K562 (cell line): ENCODE results near the gene NUB1. TPM values are rescaled to one million over a fixed set of nuclear protein-coding genes. Genes with fewer than 3 reads are reported as not detected.

Experiments used
- ATAC-seq: fragments of 200-7000 bp; cut with Tn5 transposase; 3 replicates; pipeline ENCODE4 v1.9.1; 2020; ENCODE audit warnings: moderate library complexity
- BruUV-seq: library from RNA; stranded (reverse); fragments of 400-500 nt; replicated peaks from 2 replicates; lab custom pipeline; 2021; lab: Mats Ljungman, UMichigan
- CTCF ChIA-PET: fragments of 300-600 bp; formaldehyde crosslinking; extraction: SDS; loops from one replicate; lab custom pipeline; 2021; ENCODE audit warnings: low intra/inter-chr PET ratio; lab: Yijun Ruan, JAX
- POLR2A ChIA-PET: fragments of 300-600, 350-650 bp; sonication (Branson Sonifier 250); formaldehyde crosslinking; extraction: SDS; loops from one replicate; lab custom pipeline; 2021; ENCODE audit warnings: antibody characterized with exemption, inconsistent platforms; lab: Yijun Ruan, JAX
- DNase-seq, 4 experiments: peaks; one replicate each; pipeline versions ENCODE4 v3.0.0 to v3.0.0-alpha.2; 2011 to 2018; ENCODE audit warnings: low spot score in 3 of 4, mixed read lengths in 3 of 4; ENCODE audit errors: extremely low read depth in 1 of 4
- FAIRE-seq: peaks from 2 replicates; lab custom pipeline; 2011; peaks lifted over from hg19 to GRCh38; lab: Jason Lieb, UNC
- H2AFZ ChIP-seq: 2 replicates; pipeline ENCODE4 v1.6.0; 2011; ENCODE audit warnings: low read depth, low read length, control low read depth, inconsistent platforms
- H3K27ac ChIP-seq: fragments of 200-600 bp; 3 replicates; pipeline ENCODE4 v1.8.0; 2011; ENCODE audit warnings: low read depth, mild to moderate bottlenecking, control low read depth, inconsistent platforms, low read length, moderate library complexity, mixed read lengths; ENCODE audit errors: extremely low read depth
- H3K27me3 ChIP-seq, 2 experiments: fragments of 300-600 bp in 1 of 2; 2 replicates in 1 of 2; 3 replicates in 1 of 2; pipeline versions ENCODE4 v1.6.0 to v1.8.0; 2011; ENCODE audit warnings: inconsistent platforms in 2 of 2, low read length in 2 of 2, mild to moderate bottlenecking in 1 of 2, mixed read lengths in 1 of 2, moderate library complexity in 1 of 2; ENCODE audit not compliant: control insufficient read depth in 2 of 2, insufficient read depth in 2 of 2
- H3K36me3 ChIP-seq: fragments of 300-600 bp; 3 replicates; pipeline ENCODE4 v1.8.0; 2011; ENCODE audit warnings: mild to moderate bottlenecking, low read length, inconsistent platforms; ENCODE audit not compliant: control insufficient read depth, insufficient read depth
- H3K4me1 ChIP-seq, 2 experiments: fragments of 200-600 bp in 1 of 2; replicated peaks in 1 of 2; 2 replicates in 1 of 2; 3 replicates in 1 of 2; pipeline versions ENCODE4 v1.5.1 to v1.8.0; 2011; ENCODE audit warnings: inconsistent platforms in 2 of 2, low read length in 2 of 2, mild to moderate bottlenecking in 1 of 2, mixed read lengths in 1 of 2, moderate library complexity in 1 of 2; ENCODE audit not compliant: control insufficient read depth in 2 of 2, insufficient read depth in 2 of 2
- H3K4me2 ChIP-seq: 2 replicates; pipeline ENCODE4 v1.6.1; 2011; ENCODE audit warnings: low read length, control low read depth, inconsistent platforms, mixed read lengths; ENCODE audit not compliant: insufficient read depth
- H3K4me3 ChIP-seq: fragments of 200-600 bp; sonication (generic), shearing (Covaris generic); 2 replicates; pipeline ENCODE4 v1.5.1; 2016; ENCODE audit warnings: control low read depth, inconsistent platforms
- H3K79me2 ChIP-seq: fragments of 200-600 bp; 3 replicates; pipeline ENCODE4 v1.8.0; 2011; ENCODE audit warnings: low read length, inconsistent platforms; ENCODE audit not compliant: control insufficient read depth, insufficient read depth
- H3K9ac ChIP-seq, 2 experiments: 2 replicates each; pipeline versions ENCODE4 v1.6.0 to v1.6.1; 2011; ENCODE audit warnings: low read depth in 2 of 2, low read length in 2 of 2, control low read depth in 1 of 2, inconsistent platforms in 1 of 2, mild to moderate bottlenecking in 1 of 2, mixed read lengths in 1 of 2; ENCODE audit not compliant: insufficient read depth in 1 of 2
- H3K9me1 ChIP-seq: one replicate; pipeline ENCODE4 v1.6.0; 2011; ENCODE audit warnings: inconsistent platforms, mild to moderate bottlenecking, low read length, moderate library complexity; ENCODE audit not compliant: control insufficient read depth, insufficient read depth
- H3K9me3 ChIP-seq: replicated peaks from 2 replicates; pipeline ENCODE4 v1.5.1; 2011; ENCODE audit warnings: low read depth, low read length, inconsistent platforms; ENCODE audit not compliant: control insufficient read depth, insufficient read depth
- H4K20me1 ChIP-seq: replicated peaks from 2 replicates; pipeline ENCODE4 v1.6.1; 2011; ENCODE audit warnings: low read length, inconsistent platforms, mixed read lengths; ENCODE audit not compliant: control insufficient read depth, insufficient read depth
- FOXJ2 ChIP-seq: fragments of 200-800 bp; sonication (Bioruptor generic); IDR thresholded peaks from 2 replicates; pipeline ENCODE4 v1.6.1; 2016; ENCODE audit warnings: missing genetic modification characterization, missing compliant biosample characterization
- SPI1 ChIP-seq: IDR thresholded peaks from 2 replicates; pipeline ENCODE4 v1.6.1; 2011; ENCODE audit warnings: low read depth, low read length, control low read depth, borderline replicate concordance
- WGBS: fragments of 100-300 bp; shearing (Covaris generic); methylation state at CpG from one replicate; pipeline ENCODE4 v1.1.6; 2016; ENCODE audit warnings: low coverage, mixed read lengths; ENCODE audit not compliant: insufficient coverage; ENCODE audit errors: missing lambda C conversion rate; 5-methylcytosine and 5-hydroxymethylcytosine counted together
- in situ Hi-C: fragments of 300-500 bp; cut with MboI; formaldehyde crosslinking; loops from 4 replicates; pipeline ENCODE4 v1.15.0; 2018; ENCODE audit warnings: inconsistent platforms, mixed read lengths
- intact Hi-C: fragments of 100-400 bp; cut with micrococcal nuclease; formaldehyde crosslinking; loops from 2 replicates; pipeline ENCODE4 v1.14.2; 2022
- polyA plus RNA-seq, 8 experiments: library from polyadenylated mRNA; depleted of rRNA in 4 of 8; stranded (reverse) in 5 of 8; unstranded in 3 of 8; fragments of >200 nt; fragmentation: Nextera tagmentation in 2 of 8; fragmentation: Illumina TruSeq in 1 of 8; extraction: Ambion mirVana in 2 of 8; extraction: Trizol in 1 of 8; gene quantifications; 2 replicates each; pipeline versions ENCODE4 v1.2.1 to v1.2.3, GENCODE V29; 2011 to 2014; ENCODE audit warnings: inconsistent platforms in 1 of 8, missing spikeins in 1 of 8
- total RNA-seq, 7 experiments: library from RNA; depleted of rRNA in 6 of 7; stranded (reverse); fragments of >200 nt in 6 of 7; fragmentation: Illumina TruSeq in 2 of 7; extraction: Trizol in 2 of 7; gene quantifications; 2 replicates each; pipeline versions ENCODE4 v1.2.1 to v1.2.3, GENCODE V29; 2011 to 2021; ENCODE audit warnings: low replicate concordance in 1 of 7
- TF ChIP-seq, protein P1 (sequence below), 3 experiments: fragments of 200-800 bp in 1 of 3; sonication (Bioruptor generic) in 1 of 3; sonication (generic) in 1 of 3; formaldehyde crosslinking in 1 of 3; IDR thresholded peaks; 2 replicates each; pipeline versions ENCODE4 v1.6.1 to v1.8.0; 2016 to 2022; ENCODE audit warnings: mild to moderate bottlenecking in 2 of 3, missing compliant biosample characterization in 2 of 3, missing genetic modification characterization in 2 of 3, missing genetic modification reagents in 1 of 3

NUB1 gene
- total and polyA plus RNA-seq, 9 of the 15 experiments (the other 6 are each of a cell fraction or from before 2014, with no cell fraction given) = 43.2 to 159 (median 85.2) TPM

DNA sequence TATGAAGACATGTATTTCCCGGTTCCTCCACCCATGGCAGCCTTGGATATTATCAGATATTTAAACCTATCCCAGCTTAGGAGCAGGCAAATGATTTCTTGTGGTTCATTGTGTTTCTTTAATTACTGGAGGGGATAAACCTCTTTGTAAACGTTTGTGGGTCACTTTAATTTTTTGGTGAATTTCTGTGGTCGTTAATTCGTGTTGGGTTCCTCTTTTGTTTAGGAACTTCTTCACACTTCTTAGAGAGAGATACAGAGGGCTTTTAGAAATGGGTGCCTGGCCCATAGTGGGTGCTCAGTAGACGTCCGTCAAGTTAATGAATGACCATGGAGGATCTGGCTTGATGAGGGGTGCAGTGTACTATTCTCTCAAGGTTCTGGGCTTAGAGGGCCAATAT, 27.2 kb upstream of the NUB1 start:
- POLR2A ChIA-PET = no interaction called here
- 11% methylated on average over 6 of the region's 6 CpGs for WGBS
- H3K4me3 ChIP-seq = no peak overlapping the region
- no peak overlapping the region for H3K9ac ChIP-seq
- BruUV-seq = no TSS peak
- H3K9me3 ChIP-seq = peaks cover 11% of the 10 kb centered on the region
- no peak overlapping the region for H3K4me2 ChIP-seq
- H2AFZ ChIP-seq = no peak overlapping the region
- intact Hi-C loops (loop anchor here (2.0 kb wide), 1 partner anchor 446 kb away; no protein-coding TSS in a partner anchor), in situ Hi-C loops (no loop called here)
- H3K79me2 ChIP-seq = no peaks in the 10 kb centered on the region
- H4K20me1 ChIP-seq = no peaks in the 10 kb centered on the region
- H3K36me3 ChIP-seq = no peaks in the 10 kb centered on the region
- CTCF ChIA-PET = interaction anchor here (1.4 to 4.8 kb wide), 5 partner anchors 28 to 444 kb away, joined by 4 to 75 read pairs (median 19); partner anchors contain the start of gene NUB1
- H3K27me3 ChIP-seq = peaks cover 3 to 9% of the 10 kb centered on the region in 2 experiments; a peak in 3 of 5 replicates
- no peak overlapping the region for H3K27ac ChIP-seq
- FAIRE-seq = no peak
- H3K4me1 ChIP-seq = peaks cover 0 to 3% of the 10 kb centered on the region in 2 experiments; a peak in 1 of 5 replicates
- TF ChIP-seq, protein P1, sequence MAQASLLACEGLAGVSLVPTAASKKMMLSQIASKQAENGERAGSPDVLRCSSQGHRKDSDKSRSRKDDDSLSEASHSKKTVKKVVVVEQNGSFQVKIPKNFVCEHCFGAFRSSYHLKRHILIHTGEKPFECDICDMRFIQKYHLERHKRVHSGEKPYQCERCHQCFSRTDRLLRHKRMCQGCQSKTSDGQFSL (CRISPR knock-in tag; IDR thresholded peaks at IDR 0.05) = no peak
- TF ChIP-seq, protein P1 (tag; IDR thresholded peaks at IDR 0.05) = 0 out of 4 replicates have a peak, but pooled peaks of 1 of the 2 experiments have one; percentile 4
- TF ChIP-seq FOXJ2 (tag) (no peak), SPI1 (0 out of 2 replicates have a peak, but pooled peaks have one; percentile 34)
- no peaks in the 10 kb centered on the region for H3K9me1 ChIP-seq
- no peak for ATAC-seq
- no peak for DNase-seq
